Neural cell (in vitro differentiated cells): ENCODE measurements around the gene CCDC33.

Experiments used
- EP300 ChIP-seq: fragments of 450-650 bp; conservative IDR thresholded peaks from 2 replicates; pipeline ENCODE4 v1.6.1; 2014; ENCODE audit warnings: antibody characterized with exemption, mild to moderate bottlenecking, moderate library complexity; ENCODE audit not compliant: poor library complexity, severe bottlenecking
- EZH2 ChIP-seq: fragments of 200-600, 300-800 bp; shearing (Covaris generic), sonication (generic); IDR thresholded peaks from 2 replicates; pipeline ENCODE4 v1.6.1; 2014; ENCODE audit warnings: antibody characterized with exemption, low read length, borderline replicate concordance, mild to moderate bottlenecking; ENCODE audit not compliant: insufficient read depth, poor library complexity, severe bottlenecking
- MXI1 ChIP-seq: fragments of 450-650 bp; conservative IDR thresholded peaks from 2 replicates; pipeline ENCODE4 v1.6.1; 2014; ENCODE audit warnings: antibody characterized with exemption, mild to moderate bottlenecking; ENCODE audit not compliant: poor library complexity, severe bottlenecking
- POLR2AphosphoS5 ChIP-seq: IDR thresholded peaks from 2 replicates; pipeline ENCODE4 v1.6.1; 2012
- RAD21 ChIP-seq: fragments of 450-650 bp; conservative IDR thresholded peaks from 2 replicates; pipeline ENCODE4 v1.6.1; 2014; ENCODE audit warnings: antibody characterized with exemption, mild to moderate bottlenecking, moderate library complexity
- SMC3 ChIP-seq: fragments of 450-650 bp; conservative IDR thresholded peaks from 2 replicates; pipeline ENCODE4 v1.6.1; 2014; ENCODE audit warnings: antibody characterized with exemption, mild to moderate bottlenecking, moderate library complexity; ENCODE audit not compliant: poor library complexity
- TAF1 ChIP-seq: IDR thresholded peaks from 2 replicates; pipeline ENCODE4 v1.6.1; 2012; ENCODE audit warnings: low read depth
- TF ChIP-seq, protein P1 (sequence below): fragments of 450-650 bp; IDR thresholded peaks from 2 replicates; pipeline ENCODE4 v1.5.1; 2014; ENCODE audit warnings: antibody characterized with exemption, mild to moderate bottlenecking, moderate library complexity; ENCODE audit not compliant: poor library complexity, severe bottlenecking
- TF ChIP-seq, protein P2 (sequence below): IDR thresholded peaks from 2 replicates; pipeline ENCODE4 v1.6.1; 2012; ENCODE audit warnings: borderline replicate concordance

DNA sequence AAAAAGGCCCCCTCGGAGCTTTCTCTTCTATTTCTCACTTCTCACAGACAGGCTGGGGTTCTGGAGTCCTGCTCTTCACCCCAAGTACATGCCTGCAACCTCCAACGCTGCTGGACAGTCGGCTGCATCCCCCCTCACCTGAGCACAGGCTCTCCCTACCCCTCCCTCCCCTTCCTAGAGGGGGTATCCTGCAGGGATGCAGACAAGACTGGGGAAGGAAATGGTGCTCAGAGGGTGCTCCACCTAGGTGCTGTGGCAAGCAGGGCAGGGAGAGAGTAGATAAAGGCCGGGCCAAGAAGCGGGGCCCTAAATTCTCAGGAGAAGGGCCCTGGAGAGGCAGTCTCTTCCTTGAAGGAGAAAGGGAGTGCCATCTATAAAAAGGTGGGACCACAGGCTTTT lies 26.6 kb upstream of the CCDC33 start:
- TF ChIP-seq, protein P1, sequence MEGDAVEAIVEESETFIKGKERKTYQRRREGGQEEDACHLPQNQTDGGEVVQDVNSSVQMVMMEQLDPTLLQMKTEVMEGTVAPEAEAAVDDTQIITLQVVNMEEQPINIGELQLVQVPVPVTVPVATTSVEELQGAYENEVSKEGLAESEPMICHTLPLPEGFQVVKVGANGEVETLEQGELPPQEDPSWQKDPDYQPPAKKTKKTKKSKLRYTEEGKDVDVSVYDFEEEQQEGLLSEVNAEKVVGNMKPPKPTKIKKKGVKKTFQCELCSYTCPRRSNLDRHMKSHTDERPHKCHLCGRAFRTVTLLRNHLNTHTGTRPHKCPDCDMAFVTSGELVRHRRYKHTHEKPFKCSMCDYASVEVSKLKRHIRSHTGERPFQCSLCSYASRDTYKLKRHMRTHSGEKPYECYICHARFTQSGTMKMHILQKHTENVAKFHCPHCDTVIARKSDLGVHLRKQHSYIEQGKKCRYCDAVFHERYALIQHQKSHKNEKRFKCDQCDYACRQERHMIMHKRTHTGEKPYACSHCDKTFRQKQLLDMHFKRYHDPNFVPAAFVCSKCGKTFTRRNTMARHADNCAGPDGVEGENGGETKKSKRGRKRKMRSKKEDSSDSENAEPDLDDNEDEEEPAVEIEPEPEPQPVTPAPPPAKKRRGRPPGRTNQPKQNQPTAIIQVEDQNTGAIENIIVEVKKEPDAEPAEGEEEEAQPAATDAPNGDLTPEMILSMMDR: no peak
- no peak for TF ChIP-seq EZH2
- no peak for TF ChIP-seq EP300
- TF ChIP-seq RAD21: no peak
- no peak for TF ChIP-seq MXI1
- no peak for TF ChIP-seq POLR2AphosphoS5
- TF ChIP-seq, protein P2, sequence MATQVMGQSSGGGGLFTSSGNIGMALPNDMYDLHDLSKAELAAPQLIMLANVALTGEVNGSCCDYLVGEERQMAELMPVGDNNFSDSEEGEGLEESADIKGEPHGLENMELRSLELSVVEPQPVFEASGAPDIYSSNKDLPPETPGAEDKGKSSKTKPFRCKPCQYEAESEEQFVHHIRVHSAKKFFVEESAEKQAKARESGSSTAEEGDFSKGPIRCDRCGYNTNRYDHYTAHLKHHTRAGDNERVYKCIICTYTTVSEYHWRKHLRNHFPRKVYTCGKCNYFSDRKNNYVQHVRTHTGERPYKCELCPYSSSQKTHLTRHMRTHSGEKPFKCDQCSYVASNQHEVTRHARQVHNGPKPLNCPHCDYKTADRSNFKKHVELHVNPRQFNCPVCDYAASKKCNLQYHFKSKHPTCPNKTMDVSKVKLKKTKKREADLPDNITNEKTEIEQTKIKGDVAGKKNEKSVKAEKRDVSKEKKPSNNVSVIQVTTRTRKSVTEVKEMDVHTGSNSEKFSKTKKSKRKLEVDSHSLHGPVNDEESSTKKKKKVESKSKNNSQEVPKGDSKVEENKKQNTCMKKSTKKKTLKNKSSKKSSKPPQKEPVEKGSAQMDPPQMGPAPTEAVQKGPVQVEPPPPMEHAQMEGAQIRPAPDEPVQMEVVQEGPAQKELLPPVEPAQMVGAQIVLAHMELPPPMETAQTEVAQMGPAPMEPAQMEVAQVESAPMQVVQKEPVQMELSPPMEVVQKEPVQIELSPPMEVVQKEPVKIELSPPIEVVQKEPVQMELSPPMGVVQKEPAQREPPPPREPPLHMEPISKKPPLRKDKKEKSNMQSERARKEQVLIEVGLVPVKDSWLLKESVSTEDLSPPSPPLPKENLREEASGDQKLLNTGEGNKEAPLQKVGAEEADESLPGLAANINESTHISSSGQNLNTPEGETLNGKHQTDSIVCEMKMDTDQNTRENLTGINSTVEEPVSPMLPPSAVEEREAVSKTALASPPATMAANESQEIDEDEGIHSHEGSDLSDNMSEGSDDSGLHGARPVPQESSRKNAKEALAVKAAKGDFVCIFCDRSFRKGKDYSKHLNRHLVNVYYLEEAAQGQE: no peak
- TF ChIP-seq TAF1: no peak
- no peak for TF ChIP-seq SMC3
